SIG-M5 (cell line): ENCODE results near the gene RAPGEF1.

Experiments
- DNase-seq: peaks from one replicate; lab custom pipeline; 2025; lab: John Stamatoyannopoulos, UW

The RAPGEF1 gene

GRCh38 chr9:131583836-131584555, 155.9 kb downstream of the RAPGEF1 start:
- DNase-seq: no peak

DNA sequence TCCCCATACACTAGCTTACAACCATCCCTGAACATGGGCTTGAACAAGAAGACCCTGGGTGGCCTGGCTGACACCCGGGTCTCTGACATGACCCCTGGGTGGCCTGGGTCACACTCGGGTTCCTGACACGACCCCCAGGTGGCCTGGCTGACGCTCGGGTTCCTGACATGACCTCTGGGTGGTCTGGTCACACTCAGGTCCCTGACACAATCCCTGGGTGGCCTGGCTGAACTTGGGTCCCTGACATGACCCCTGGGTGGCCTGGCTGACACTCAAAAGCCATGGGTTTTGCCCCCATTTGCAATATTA, 156.6 kb downstream of the RAPGEF1 start:
- DNase-seq: no peak

GRCh38 chr9:131582466-131583336, 157.2 kb downstream of the RAPGEF1 start:
- no peak for DNase-seq

- DNase-seq: no peak
These were observed 157.8 kb downstream of the RAPGEF1 start for GRCh38 chr9:131582056-131582455.

DNA sequence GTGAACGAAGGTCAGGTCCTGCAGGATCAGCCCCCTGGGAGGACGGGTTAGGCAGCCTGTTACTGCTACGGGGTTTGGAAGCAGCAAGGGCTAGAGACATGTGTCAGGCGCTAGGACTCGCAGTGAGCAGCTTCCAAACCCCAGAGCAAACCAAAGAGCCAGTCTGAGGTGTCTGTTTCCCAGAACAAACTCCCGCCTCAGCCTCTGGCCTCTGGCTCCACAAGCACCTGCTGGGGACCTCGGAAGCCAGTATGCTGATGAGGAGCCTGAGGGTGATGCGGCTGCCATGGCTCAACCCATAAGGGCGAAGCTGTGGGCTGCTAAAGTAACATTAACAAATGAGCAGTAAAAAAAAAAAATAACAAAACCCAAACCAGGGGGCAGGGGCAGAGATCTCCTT, 159.5 kb downstream of the RAPGEF1 start:
- no peak for DNase-seq

GRCh38 chr9:131579789-131580211, 160.1 kb downstream of the RAPGEF1 start:
- DNase-seq: no peak

GRCh38 chr9:131578731-131579504, 161.0 kb downstream of the RAPGEF1 start:
- DNase-seq: no peak

- DNase-seq: no peak
These were observed 161.9 kb downstream of the RAPGEF1 start for GRCh38 chr9:131578021-131578420.

- no peak for DNase-seq
These were observed 162.6 kb downstream of the RAPGEF1 start for GRCh38 chr9:131577005-131578000.

GRCh38 chr9:131575946-131576853, 163.7 kb downstream of the RAPGEF1 start:
- no peak for DNase-seq

- no peak for DNase-seq
These were observed 164.9 kb downstream of the RAPGEF1 start for GRCh38 chr9:131574730-131575640.

DNA sequence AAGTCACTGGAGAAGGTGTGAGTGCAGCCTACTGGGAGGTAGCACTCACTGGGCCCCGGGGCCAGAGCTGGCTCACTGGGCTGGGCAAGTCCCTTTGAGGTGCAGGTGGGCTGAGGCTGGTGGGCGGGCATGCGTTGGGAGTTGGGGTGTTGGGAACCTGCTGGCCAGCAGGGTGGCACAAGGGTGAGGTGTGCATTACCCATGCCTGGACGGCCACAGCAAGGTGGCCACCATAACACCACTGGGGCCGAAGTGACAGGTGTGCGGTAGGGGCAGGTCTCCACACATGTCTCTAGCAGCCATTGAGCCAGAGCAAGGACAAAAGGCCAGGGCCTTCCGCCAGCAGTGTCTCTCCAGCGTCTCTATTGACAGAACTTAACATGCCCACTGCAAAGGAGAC, 172.0 kb downstream of the RAPGEF1 start:
- DNase-seq: no peak

- no peak for DNase-seq
These were observed 173.7 kb downstream of the RAPGEF1 start for GRCh38 chr9:131566158-131566557.

DNA sequence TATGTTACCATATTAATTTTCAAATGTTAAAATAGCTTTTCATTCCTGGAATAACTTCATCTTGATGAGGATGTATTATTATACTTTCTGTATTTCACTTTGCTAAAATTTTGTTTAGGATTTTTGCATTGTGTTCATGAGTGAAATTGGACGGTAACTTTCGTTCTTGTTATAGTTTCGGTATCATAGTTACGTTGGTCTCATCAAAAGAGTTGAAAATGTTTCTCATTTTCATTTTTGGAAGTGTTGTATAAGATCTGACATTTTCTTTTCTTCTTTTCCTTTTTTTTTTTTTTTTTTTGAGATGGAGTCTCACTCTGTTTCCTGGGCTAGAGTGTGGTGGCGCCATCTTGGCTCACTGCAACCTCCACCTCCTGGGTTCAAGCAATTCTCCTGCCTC, 174.5 kb downstream of the RAPGEF1 start:
- no peak for DNase-seq

- no peak for DNase-seq
These were observed 177.6 kb downstream of the RAPGEF1 start for GRCh38 chr9:131562032-131562959.

- DNase-seq: no peak
These were observed 180.4 kb downstream of the RAPGEF1 start for GRCh38 chr9:131559421-131560000.

DNA sequence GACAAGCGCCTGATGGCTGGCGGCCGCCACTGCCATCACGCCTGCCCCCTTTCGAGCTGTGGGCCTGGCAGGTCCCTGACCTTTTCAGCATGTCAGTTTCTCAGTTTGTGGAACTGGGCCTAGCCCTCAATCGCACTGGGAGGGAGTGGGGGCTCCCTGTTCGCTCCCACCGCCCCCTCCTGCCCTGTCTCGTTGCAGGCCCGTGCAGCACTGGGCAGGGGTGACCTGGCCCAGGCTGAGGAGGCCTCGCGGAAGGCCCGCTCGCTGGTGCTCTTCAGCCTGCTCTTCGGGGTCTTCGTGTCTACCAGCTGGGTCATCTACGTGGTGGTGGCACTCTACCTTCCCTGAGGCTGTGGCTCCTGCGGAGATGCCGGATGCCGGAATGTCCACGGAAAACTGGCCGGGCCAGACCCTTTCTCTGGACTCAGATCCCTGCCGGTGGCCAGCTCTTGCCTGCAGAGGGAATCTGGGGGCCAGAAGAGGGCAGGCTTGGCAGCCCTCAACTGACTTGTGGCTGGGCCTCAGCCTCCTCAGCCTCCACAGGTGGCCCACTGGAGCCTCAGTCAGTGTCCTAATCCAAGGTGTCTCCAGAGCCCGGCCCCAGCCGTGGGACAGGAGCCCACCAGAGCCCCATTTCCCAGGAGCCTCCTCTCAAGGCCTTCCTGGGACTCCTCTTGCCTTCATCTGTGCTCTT, 181.9 kb downstream of the RAPGEF1 start:
- no peak for DNase-seq
